8988T (cell line): Measurements from ENCODE around the gene NEK11.

ENCODE experiments used
- DNase-seq: peaks from one replicate; pipeline ENCODE4 v3.0.0; 2011

The NEK11 gene

DNA sequence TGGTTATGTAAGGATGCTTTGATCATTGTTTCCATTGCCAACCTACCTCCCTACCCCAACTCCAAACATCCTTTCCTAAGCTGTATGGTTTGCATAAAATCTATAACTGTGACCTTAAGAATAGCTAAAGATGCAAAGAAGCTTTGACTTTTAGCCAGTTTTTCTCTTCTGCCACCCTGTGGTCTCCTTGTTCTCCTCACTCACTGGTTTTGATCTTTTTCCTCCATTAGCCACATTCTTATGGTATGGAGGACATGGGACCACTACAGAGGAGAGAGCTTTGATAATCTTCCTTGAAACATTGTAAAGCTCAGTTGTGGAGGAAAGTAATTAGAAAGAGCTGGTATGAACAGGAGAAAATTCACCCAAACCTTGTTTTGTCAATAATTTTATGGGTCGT lies 115.9 kb downstream of the NEK11 start:
- no peak for DNase-seq

DNA sequence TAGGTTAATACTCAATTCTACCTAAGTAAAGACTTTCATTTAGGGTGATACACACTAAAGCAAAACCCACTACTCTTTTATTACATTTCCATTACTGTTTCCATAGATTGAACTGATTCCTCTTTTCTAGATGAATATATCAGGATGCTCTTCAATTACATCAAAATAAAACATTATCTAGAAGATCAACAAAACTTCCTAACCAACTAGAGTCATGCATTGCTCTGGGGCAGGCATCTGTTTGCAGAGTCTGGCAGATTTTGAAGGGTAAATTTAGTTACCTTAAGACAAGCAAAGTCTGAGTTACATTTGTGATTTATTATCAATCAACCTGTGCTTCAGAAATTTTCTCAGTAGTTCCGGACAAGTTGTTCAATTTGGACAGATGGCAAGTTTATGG lies 117.1 kb downstream of the NEK11 start:
- no peak for DNase-seq

DNA sequence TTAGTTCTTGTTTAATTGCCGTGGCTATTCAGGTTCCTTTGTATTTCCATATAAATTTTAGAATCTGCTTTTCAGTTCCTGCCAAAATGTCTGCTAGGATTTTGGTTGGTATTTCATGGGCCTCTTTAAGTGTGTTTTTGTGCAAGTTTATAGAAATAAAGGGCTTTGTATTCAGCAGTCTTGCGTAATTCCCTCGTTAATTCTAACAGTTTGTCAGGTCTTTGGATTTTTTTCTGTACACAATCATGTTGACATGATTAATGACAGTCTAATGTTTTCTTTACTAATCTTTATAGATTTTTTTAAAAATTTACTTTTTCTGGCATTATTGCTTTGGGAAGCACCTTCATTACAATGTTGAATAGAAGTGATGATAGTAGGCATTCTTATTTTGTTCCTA lies 120.9 kb downstream of the NEK11 start:
- DNase-seq: no peak

DNA sequence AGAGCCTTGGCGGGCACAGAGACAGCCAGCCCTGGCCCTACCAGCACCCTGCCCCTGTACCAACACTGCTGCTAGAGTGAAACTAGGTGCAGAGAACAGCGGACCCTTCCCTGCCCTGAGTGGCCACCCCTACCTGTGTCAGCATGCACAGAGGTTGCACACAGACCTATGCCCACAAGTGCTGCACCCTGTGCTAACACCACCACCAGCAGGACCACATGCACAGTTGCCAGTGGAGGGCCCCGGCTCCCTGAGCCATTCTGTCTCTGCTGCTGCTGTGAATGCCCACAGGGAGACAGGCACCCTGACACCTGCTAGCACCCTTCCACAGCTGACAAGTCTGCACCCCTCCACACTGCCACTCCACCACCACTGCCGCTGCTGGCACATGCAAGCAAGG lies 131.8 kb downstream of the NEK11 start:
- no peak for DNase-seq

DNA sequence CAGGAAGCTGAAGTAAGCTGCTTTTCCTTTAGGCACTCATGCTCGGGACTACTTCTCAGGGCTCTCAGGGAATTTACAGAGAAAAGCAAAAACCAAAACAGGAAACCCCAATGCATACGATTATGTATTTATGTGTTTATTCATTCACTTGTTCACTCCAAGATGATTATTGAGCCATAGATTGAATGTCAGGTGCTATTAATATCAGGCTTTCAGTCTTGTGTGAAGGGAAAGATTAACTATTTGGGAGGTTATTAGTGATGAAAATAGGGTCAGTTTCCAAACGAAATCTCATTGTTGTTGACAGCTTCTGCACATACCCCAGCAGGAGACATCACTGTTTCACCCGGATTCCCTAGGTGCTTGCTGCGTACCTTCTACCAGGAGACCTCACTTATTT lies 135.8 kb downstream of the NEK11 start:
- no peak for DNase-seq

DNA sequence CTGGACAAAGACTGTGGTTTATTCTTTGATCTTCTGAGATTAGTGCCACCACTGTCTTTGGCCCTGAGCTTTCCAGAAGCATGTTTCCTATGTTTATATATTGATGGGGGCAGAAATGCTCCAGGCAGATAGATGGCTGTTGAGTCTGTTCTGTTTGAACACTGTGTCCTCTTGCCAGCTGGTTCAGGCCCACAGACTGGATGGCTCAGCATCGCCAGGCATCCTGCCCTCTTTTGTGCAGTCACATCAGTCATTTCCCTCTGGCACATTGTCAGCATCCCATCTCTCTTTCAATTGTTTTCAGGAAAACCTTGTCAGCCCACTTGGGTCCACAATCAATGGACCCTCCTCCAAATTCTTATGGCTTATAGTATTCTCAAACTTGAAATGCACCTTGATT lies 141.2 kb downstream of the NEK11 start:
- no peak for DNase-seq

DNA sequence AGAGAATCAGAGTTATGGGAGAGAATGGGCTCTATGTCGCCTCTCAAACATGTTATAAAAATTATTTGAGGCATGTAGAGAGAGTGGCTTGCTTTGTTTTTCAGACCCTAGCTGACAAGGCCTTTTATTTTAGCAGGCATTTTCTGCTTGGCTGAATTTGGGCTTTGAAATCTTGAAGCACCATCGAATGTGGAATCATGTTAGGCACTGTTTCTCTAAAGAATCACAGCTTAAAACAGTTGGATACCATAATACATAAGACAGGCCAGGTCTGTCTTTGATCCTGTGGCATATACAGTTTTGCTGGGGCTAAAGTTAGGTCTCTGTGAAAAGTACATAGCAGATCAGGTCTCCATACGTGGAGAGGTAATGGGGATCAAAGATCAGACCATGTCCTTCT lies 142.7 kb downstream of the NEK11 start:
- no peak for DNase-seq

DNA sequence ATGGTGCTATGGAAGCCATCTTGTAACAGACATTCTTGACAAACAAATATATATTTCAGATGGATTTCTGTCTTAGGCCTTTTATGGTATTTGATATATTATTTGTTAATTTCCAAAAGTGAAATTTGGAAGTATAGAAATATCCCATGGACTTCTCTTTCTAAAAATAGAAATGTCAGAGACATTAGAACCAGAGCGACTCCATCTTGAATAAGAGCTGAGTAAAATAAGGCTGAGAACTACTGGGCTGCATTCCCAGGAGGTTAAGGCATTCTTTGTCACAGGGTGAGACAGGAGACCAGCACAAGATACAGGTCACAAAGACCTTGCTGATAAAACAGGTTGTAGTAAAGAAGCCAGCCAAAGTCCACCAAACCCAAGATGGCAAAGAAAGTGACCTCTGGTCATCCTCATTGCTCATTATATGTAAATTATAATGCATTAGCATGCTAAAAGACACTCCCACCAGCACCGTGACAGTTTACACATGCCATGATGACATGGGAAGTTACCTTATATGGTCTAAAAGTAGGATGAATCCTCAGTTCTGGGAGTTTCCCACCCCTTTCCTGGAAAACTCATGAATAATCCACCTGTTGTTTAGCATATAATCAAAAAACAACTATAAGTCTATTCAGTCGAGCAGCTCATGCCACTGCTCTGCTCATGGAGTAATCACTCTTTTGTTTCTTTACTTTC lies 146.0 kb downstream of the NEK11 start:
- DNase-seq: no peak

DNA sequence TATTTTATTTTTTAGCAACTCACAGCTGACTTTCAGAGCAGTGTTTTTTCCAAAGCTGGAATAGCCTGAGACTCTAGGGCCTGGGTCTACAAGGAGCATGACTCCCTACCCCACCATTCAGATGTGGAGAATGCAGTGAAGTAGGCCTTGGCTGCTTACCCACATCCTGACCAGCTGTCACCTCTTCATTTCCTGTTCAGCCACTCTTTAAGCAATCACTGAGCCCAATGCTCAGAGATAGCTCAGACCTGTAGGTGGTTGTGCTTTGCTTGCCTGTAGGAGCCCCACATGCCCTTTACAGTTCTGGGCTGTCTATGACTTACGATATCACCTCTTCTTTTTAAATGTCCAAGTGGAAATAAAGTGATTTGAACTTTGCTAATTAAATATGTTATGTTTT lies 148.1 kb downstream of the NEK11 start:
- no peak for DNase-seq

DNA sequence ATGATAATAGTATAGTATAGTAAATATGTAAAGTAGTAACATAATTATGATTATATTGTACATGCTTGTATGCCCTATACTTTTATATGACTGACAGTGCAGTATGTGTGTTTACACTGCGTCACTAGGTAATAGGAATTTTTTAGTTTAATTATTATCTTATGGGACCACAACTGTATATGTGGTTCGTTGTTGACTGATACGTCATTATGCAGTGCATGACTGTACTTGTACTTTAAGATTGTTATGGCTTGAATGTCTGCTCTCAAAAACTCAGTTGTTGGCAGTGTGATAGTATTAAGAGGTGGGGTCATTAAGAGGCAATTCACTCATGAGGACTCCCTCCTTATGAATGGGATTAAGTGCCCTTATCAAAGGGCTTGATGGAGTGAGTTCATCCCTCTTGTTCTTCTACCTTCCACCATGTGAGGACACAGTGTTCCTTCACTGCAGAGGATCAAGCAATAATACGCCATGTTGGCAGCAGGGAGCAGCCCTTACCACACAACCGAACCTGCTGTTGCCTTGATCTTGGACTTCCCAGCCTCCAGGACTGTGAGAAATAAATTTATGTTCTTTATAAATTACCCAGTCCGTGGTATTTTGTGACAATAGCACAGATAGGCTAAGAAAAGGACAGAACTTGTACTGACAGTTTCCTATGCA lies 152.2 kb downstream of the NEK11 start:
- no peak for DNase-seq

DNA sequence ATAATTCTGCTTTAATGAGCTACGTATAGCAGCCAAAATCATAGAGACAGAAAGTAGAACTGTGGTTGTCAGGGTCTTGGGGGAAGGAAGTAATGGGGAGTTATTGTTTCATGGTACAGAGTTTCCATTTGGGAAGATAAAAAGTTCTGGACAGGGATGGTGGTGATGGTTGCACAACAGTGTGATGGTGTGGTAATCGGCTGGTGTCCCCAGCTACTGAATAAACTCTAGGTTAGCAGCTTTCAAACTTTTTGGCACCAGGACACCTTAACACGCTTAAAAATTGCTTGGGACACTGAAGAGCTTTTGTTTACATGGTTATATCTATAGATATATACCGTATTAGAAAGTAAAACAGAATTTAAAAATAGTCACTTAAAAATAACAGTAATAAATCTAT lies 166.0 kb downstream of the NEK11 start:
- no peak for DNase-seq

DNA sequence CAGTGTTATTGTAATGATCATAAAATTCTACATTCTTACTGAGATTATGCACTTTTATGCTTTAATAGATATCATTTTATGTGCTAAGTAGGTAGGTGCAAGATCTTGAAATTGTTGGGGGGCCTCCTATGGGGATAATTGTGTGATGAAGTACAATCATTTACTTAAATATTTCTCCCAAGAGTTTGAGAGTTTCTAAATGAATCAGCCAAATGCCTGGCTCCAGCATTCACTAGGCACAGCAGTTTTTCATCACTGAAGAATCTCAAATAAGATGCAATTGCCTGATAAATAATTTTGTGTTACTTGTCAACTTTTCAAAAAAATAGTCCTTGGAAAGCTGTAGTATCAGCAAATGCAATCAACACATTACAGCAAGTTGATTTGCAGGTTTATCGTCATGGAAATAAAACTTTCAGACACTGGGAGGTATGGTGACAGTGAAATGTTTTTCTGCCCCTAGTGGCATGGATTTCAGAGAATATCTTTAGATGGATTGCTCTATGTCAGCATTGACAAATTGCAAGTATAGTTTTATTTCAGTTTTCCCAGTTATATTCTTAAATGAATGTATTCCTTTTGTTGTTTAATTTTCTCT lies 167.1 kb downstream of the NEK11 start:
- no peak for DNase-seq

DNA sequence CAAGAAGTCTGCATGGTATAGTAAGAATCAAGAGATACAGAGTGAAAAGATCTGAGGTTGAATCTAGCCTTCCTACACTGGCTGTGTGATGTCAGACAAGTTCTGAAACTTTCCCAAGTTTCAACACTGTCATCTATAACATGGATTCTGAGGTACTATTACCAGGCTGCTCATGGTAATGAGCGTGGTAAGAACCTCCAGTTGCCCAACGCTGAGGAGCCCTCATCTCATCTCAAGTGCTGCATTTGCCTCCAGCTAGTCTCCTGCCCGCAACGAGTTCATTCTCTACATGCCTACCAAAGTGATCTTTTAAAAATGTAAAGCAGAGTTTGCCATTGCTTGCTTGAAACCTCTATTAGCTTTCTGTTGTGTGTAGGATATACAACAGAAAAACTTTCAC lies 168.1 kb downstream of the NEK11 start:
- no peak for DNase-seq

DNA sequence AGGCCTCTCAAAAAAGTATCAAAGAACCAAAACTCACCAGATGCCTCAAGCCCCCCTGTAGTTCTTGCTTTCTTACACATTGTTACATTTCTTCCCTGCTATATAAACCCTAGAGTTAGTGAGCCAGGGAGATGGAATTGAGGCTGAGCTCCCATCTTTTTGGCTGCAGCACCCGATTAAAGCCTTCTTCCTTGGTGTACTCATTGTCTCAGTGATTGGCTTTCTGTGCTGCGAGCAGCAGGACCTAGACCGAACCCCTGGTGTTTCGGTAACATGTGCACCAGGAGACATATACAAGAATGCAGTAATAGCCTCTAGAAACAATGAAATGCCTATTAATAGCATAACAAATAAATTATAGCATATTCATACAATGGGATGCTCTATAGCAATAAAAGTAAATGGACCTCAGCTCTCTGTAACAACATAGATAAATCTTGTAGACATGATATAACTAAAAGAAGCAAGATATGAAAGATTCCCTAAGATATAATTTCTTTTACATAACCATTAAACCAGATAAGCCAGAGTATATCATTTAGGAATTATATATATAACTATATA lies 174.0 kb downstream of the NEK11 start:
- no peak for DNase-seq

DNA sequence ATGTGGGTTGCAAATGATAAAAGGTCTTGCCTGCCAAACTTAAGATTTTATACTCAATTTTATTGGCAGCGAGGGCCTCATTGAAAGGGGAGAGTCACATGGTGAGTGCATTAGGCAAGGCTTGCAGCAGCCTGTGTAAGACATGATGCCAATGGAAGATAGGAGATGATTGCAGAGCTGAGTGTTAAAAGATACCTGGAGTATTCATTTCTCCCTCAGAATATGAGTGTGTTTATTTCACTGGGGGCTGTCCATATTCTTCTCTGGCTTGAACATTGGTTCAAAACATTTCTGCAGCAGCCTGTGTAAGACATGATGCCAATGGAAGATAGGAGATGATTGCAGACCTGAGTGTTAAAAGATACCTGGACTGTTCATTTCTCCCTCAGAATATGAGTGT lies 189.7 kb downstream of the NEK11 start:
- no peak for DNase-seq

DNA sequence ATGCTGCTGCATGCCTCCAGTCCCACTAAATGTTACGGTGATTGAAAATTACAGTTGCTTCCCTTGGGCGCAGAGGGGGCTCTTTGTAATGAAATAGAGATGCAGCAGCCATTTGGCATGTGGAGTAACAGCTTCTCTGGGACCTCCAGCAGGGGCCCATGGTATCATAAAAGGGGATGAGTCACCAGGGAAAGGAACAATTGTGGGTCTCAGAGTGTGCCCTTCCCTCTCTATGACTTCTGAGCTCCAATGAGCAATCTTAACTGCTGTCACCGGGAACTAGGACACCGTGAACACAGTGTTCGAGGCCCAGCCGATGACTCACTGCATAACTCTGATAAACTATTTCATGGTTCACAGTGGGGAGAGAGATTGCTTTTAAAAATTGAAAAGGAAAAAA lies 190.1 kb downstream of the NEK11 start:
- no peak for DNase-seq

DNA sequence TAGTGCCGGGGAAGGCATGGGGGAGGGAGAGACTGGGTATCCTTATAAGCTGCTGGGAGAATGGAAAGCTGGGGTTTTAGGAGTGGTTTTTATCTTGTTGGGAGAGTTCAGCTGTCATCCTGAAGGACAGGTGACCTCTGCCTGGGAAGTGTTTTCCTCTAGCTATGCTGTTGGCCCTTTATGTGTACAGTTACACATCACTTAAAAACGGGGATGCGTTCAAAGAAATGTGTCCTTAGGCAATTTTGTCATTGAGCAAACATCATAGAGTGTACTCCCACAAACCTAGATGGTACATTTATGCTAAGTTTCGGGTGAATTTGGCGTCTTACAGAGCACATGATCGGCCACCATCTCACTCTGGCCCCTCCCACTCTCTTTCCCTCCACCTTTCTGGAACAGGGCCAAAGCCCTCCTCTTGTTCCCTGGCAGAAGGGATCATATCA lies 190.6 kb downstream of the NEK11 start:
- no peak for DNase-seq

DNA sequence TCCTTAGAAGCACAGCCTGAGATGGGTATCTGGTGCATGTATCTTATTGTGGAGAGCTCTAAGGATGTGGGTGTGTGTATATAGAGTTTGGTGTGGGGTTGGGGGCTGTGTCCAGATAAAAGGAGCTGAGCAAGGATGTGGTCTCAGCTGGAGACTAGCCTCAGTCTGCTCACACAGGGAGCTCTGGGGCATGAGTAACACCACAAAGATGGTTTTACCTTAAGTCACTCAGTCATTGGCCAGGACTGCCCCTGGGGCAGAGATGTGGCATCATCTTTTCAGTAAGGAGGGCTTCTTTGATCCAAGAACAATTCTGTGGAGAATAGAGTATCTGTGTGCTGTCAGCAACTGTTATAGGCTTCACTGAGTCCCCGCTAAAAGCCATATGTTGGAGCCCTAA lies 191.5 kb downstream of the NEK11 start:
- no peak for DNase-seq

DNA sequence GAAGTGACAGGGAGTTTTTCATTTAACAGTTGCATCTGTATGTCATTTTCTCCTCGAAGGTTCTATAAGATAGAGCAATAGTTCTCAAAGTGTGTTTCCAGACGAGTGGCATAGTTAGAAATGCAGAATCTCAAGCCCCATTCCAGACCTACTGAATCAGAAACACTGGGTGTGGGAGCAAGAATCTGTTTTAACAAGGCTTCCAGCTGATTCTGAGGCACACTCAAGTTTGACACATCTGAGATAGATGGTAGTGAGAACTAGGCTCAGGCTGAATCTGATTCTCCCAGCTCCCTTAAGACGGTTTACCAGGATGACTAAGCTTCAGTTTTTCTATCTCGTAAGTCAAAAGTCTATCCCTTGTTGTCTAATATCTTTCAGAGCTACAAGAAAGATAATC lies 195.1 kb downstream of the NEK11 start:
- DNase-seq: no peak

DNA sequence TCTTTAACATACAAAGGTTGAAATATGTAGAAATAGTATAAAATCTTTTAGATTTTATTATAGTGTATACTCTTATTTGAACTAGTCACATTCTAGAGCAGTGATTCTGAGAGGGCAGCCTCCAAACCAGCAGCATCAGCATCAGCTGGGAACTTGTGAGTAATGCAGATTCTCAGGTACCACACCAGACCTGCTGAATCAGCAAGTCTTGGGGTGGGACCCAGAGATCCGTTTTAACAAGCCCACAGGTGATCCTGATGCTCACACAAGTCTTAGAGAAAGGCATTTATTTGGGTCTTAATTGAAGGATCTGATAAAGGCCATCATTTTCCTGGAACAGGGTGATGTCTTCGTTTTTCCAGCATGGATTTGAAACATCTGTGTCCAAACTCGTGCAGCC lies 195.9 kb downstream of the NEK11 start:
- no peak for DNase-seq

DNA sequence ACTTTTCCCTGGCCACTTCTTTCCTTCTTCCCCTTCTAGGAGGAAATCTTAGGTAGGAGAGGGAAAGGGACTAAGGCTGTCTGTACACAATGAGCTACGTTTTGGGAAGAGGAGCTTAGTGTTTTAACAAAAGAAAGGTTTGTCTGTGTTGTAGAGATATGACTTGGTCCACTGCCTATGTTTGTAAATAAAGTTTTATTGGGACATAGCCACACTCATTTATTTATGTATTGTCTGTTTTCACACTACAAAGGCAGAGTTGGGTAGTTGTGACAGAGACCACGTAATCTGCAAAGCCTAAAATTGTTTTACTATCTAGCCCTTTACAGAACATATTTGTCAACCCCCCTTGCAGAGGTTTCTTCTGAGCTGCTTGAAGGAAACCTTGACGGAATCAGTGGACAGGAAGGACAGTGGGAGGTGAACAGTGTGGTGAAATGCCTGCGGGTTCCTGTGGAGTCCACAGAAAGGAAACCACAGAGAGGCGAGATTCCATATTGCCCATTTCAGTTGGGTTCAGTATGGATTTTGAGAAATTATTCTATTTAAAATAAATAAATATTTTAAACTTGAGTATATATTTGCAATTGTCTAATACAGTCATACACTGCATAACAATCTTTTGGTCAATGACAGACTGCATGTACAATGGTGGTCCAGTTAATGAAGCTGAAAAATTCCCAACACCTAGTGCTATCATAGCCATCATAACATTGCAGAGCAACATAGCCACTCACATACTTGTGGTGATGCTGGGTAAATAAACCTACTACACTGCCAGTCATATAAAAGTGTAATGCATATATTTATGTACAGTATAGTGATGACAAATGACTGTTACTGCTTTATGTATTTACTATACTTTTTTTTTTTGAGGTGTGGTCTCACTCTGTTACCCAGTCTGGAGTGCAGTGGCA lies 197.0 kb downstream of the NEK11 start:
- DNase-seq: no peak

DNA sequence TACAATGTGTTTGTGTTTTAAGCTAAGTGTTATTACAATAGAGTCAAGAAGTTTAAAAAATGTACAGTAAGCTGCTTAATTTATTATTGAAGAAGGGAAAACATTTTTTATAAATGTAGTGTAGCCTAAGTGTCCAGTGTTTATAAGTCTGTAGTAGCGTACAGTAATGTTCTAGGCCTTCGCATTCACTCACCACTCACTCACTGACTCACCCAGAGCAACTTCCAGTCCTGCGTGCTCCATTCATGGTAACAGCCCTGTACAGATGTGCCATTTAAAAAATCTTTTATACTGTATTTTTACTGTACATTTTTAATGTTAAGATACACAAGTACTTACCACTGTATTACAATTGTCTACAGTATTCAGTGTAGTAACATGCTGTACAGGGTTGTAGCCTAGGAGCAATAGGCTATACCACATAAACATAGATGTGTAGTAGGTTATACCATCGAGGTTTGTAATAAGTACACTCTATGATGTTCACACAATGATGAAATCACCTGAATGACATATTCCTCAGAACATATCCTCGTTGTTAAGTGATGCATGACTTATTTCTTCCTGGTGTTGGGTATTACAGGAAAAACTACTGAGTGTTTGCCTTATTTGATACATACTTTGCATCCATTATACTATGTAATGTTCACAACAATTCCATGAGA lies 198.3 kb downstream of the NEK11 start:
- no peak for DNase-seq

DNA sequence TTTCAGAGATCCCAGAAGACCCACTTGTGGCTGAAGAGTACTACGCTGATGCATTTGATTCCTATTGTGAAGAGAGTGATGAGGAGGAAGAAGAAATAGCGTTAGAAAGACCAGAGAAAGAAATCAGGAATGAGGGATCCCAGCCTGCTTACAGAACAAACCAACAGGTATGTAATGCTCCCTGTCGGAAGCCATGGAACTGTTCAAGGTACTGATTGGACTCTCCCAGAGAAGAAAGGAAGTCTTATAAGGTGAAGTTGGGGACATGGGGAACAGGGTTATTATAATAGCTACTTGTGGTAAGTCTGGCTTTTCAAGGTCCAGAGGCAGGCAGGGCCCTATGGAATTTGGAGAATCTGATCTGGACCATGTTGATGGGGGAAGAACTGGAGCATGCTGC lies 201.8 kb downstream of the NEK11 start:
- DNase-seq: no peak
